GM21526 (cell line): ENCODE measurements around the gene ACO1.
"Not testable (repeated sequence)": the region's sequence is repeated elsewhere in the genome, so short reads cannot be mapped to it uniquely, and the experiment has no call there.

ENCODE experiments used
- ATAC-seq: cut with Tn5 transposase; IDR thresholded peaks from one replicate; pipeline ENCODE4 v1.9.1; 2021; ENCODE audit warnings: moderate library complexity; ENCODE audit not compliant: unreplicated experiment, low FRiP score

The ACO1 gene

GRCh38 chr9:32384364-32385151 is at the start of gene ACO1:
Gene ACO1, plus strand, starts transcription at chr9:32384643. Its CDS starts 20,864 bp downstream, at chr9:32405507.
- ATAC-seq, result peak; percentile 96

- ATAC-seq, result no peak
Measured at GRCh38 chr9:32334916-32335895, 49.2 kb upstream of the ACO1 start.

- peak; percentile 75 for ATAC-seq
Measured at GRCh38 chr9:32339424-32339823, 45.0 kb upstream of the ACO1 start.

- no peak for ATAC-seq
Measured at GRCh38 chr9:32340361-32340760, 44.1 kb upstream of the ACO1 start.

- no peak for ATAC-seq
Measured at GRCh38 chr9:32344551-32345182, 39.8 kb upstream of the ACO1 start.

- no peak for ATAC-seq
Measured at GRCh38 chr9:32345243-32345642, 39.2 kb upstream of the ACO1 start.

GRCh38 chr9:32347571-32347970 is 36.9 kb upstream of the ACO1 start:
- no peak for ATAC-seq

GRCh38 chr9:32348106-32348695 is 36.2 kb upstream of the ACO1 start:
- no peak for ATAC-seq

GRCh38 chr9:32349013-32349412 is 35.4 kb upstream of the ACO1 start:
- ATAC-seq, result no peak

- ATAC-seq, result no peak
Measured at GRCh38 chr9:32350682-32351081, 33.8 kb upstream of the ACO1 start.

GRCh38 chr9:32351845-32352244 is 32.6 kb upstream of the ACO1 start:
- ATAC-seq, result no peak

GRCh38 chr9:32353476-32353875 is 31.0 kb upstream of the ACO1 start:
- ATAC-seq, result not testable (repeated sequence)

GRCh38 chr9:32359452-32359851 is 25.0 kb upstream of the ACO1 start:
- ATAC-seq, result no peak

- ATAC-seq, result no peak
Measured at GRCh38 chr9:32360983-32361673, 23.3 kb upstream of the ACO1 start.

GRCh38 chr9:32371279-32371678 is 13.2 kb upstream of the ACO1 start:
- ATAC-seq, result no peak

- no peak for ATAC-seq
Measured at GRCh38 chr9:32371679-32372078, 12.8 kb upstream of the ACO1 start.

- no peak for ATAC-seq
Measured at GRCh38 chr9:32376285-32376684, 8.2 kb upstream of the ACO1 start.

GRCh38 chr9:32378496-32378895 is 5.9 kb upstream of the ACO1 start:
- peak; percentile 81 for ATAC-seq

GRCh38 chr9:32378993-32379729 is 5.3 kb upstream of the ACO1 start:
- peak; percentile 82 for ATAC-seq
